Mammary epithelial cell (primary cell): ENCODE results near the gene RNU7-1.

Experiments
- EZH2 ChIP-seq: IDR thresholded peaks from 2 replicates; pipeline ENCODE4 v1.6.1; 2012; ENCODE audit warnings: low read length, inconsistent platforms, borderline replicate concordance
- TF ChIP-seq, protein P1 (sequence below), 2 donors: IDR thresholded peaks in 1 of 2; conservative IDR thresholded peaks in 1 of 2; 2 replicates each; pipeline ENCODE4 v1.5.1; 2011 to 2012; ENCODE audit warnings: inconsistent platforms in 2 of 2, low read length in 2 of 2, mild to moderate bottlenecking in 2 of 2, control low read depth in 1 of 2, low read depth in 1 of 2; ENCODE audit not compliant: insufficient read depth in 1 of 2; ENCODE audit errors: extremely low read depth in 1 of 2

DNA sequence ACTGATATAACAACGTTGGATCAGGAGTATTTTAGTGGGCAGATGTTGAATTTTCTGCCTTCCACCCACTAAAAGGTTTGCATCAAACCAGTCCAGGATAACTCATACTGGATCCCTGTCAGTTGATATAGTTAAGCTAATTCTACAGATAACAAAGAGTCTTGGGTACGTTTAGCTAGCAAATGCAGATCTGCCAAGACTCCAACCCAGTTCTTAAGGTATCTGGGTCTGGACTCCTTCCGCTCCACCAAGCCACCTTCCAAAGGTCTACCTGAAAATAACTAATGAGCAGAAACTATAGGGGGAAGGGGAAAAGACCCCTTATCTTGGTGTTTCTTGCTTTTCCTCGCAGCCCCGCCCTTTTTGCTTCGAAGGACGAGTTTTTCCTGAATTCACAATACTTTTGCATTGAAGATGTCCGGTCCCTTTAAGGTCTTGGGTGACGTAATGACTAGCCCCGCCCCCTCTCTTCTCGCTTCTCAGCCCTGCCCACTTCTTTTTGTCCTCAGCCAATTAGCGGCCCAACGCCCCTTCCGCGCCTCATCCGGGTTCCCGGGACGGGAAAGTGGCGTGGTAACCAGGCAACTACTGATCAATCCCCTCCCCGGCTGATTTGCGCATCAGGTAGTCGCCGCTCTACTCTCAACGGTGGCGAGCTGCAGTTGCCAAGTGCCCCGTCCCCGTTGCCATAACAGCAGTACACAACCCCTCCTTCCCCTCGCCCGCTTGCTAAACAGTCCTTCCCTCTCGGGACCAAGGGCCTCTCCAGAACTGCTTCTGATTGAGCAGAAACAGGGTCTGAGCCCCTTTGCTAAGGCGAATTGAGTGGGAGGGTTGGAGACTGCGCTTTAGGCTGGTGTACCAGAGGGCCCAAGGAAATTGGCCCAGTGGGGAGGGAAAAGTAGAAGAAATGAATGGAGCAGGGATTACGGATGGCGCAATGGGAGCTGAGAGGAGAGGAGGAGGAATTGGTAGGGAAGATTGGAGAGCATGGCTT, 39.0 kb upstream of the RNU7-1 start, which contains the start of gene LRRC23:
- TF ChIP-seq, protein P1, sequence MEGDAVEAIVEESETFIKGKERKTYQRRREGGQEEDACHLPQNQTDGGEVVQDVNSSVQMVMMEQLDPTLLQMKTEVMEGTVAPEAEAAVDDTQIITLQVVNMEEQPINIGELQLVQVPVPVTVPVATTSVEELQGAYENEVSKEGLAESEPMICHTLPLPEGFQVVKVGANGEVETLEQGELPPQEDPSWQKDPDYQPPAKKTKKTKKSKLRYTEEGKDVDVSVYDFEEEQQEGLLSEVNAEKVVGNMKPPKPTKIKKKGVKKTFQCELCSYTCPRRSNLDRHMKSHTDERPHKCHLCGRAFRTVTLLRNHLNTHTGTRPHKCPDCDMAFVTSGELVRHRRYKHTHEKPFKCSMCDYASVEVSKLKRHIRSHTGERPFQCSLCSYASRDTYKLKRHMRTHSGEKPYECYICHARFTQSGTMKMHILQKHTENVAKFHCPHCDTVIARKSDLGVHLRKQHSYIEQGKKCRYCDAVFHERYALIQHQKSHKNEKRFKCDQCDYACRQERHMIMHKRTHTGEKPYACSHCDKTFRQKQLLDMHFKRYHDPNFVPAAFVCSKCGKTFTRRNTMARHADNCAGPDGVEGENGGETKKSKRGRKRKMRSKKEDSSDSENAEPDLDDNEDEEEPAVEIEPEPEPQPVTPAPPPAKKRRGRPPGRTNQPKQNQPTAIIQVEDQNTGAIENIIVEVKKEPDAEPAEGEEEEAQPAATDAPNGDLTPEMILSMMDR (conservative IDR thresholded peaks at IDR 0.05 in 1 of 2, IDR thresholded peaks at IDR 0.05 in 1 of 2; ENCODE audit: extremely low read depth in 1 of 2, insufficient read depth in 1 of 2, low read depth in 1 of 2, low read length in 2 of 2) = no peak
- TF ChIP-seq EZH2 = no peak
